Iris pigment epithelial cell (primary cell): ENCODE data around the gene NPAS2.

ENCODE experiments used
- DNase-seq: peaks from one replicate; pipeline ENCODE4 v3.0.0-alpha.2; 2011; ENCODE audit warnings: low read depth

Gene NPAS2

GRCh38 chr2:100967716-100968115 is 147.8 kb downstream of the NPAS2 start:
- DNase-seq: no peak

GRCh38 chr2:100968146-100969145 is 148.5 kb downstream of the NPAS2 start:
- no peak for DNase-seq

- no peak for DNase-seq
Observed at GRCh38 chr2:100969998-100970397, 150.1 kb downstream of the NPAS2 start.

- no peak for DNase-seq
Observed at GRCh38 chr2:100971221-100971620, 151.3 kb downstream of the NPAS2 start.

GRCh38 chr2:100972452-100972851 is 152.5 kb downstream of the NPAS2 start:
- no peak for DNase-seq

GRCh38 chr2:100974712-100975520 is 155.0 kb downstream of the NPAS2 start:
- no peak for DNase-seq

GRCh38 chr2:100975521-100975785 is 155.5 kb downstream of the NPAS2 start:
- no peak for DNase-seq

GRCh38 chr2:100976061-100976460 is 156.1 kb downstream of the NPAS2 start:
- DNase-seq: no peak

GRCh38 chr2:100976645-100977391 is 156.9 kb downstream of the NPAS2 start:
- no peak for DNase-seq

- DNase-seq: no peak
Observed at GRCh38 chr2:100977511-100977910, 157.6 kb downstream of the NPAS2 start.

GRCh38 chr2:100978582-100979191 is 158.7 kb downstream of the NPAS2 start:
- DNase-seq: peak; percentile 15

- no peak for DNase-seq
Observed at GRCh38 chr2:100980046-100980445, 160.1 kb downstream of the NPAS2 start.

GRCh38 chr2:100981011-100981410 is 161.1 kb downstream of the NPAS2 start:
- no peak for DNase-seq

GRCh38 chr2:100982431-100982861 is 162.5 kb downstream of the NPAS2 start:
- DNase-seq: no peak

- DNase-seq: no peak
Observed at GRCh38 chr2:100983201-100983600, 163.3 kb downstream of the NPAS2 start.

GRCh38 chr2:100983684-100984310 is 163.9 kb downstream of the NPAS2 start:
- DNase-seq: no peak

GRCh38 chr2:100984892-100985307 is 165.0 kb downstream of the NPAS2 start:
- DNase-seq: peak; percentile 62

- DNase-seq: no peak
Observed at GRCh38 chr2:100986157-100986556, 166.2 kb downstream of the NPAS2 start.

GRCh38 chr2:100987536-100987935 is 167.6 kb downstream of the NPAS2 start:
- no peak for DNase-seq

GRCh38 chr2:100987974-100988373 is 168.0 kb downstream of the NPAS2 start:
- DNase-seq: no peak

GRCh38 chr2:100988630-100989417 is 168.9 kb downstream of the NPAS2 start:
- no peak for DNase-seq
